ENCODE results near the gene SMIM3.
"Not testable (repeated sequence)": the region's sequence is repeated elsewhere in the genome, so short reads cannot be mapped to it uniquely, and the experiment has no call there.

SMIM3 gene

DNA sequence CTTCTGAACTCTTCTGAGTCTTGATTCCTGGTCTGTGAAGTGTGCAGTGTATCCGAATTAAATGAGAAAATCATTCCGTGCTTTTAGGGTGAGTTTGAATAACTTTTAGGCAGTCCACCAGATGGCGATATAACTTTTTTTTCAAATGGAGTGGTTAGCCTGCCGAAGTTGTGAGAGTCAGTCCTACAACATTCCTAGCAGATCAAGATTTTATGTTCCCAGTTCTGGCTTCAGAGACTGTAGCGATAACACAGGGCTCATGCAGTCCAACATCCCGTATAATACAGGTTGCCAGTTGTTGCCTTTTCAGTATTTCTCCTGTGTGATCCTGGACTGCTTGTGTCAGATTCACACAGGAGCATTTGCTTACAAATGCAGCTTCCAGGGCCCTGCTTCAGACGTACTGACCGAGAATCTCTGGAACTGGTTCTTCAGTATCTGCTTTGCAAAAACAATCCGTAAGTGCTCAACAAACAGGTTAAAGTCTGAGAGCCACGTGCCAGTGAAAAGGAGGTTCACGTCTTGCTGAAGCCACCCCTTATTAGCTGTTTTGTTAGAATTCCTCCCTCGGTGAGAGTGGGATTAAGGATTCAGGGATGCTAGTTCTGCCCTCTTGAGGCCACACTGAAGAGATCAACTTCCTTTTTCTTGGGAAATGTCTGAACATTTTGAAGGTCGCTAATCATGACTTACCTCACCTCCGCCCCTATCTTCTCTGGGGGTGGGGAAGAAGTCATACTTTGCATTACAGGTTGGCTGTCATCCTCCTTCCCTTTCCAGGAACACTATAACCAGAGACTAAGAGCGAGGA is 22.8 kb downstream of the SMIM3 start:
- no peak for DNase-seq

DNA sequence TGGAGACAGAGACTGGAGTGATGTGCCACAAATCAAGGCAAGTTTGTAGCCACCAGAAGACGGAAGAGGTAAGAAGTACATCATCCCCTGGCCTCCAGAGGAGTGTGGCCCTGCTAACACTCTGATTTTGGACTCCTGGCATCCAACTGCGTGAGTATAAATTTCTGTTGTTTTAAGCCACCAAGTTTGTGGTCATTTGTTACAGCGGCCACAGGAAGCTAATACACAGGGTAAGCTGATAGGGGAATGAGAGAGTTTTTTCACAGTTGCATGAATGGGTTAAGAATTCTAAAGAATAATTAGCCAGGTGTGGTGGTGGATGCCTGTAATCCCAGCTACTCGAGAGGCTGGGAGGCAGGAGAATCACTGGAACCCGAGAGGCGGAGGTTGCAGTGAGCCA is 25.8 kb downstream of the SMIM3 start:
- DNase-seq = no peak

DNA sequence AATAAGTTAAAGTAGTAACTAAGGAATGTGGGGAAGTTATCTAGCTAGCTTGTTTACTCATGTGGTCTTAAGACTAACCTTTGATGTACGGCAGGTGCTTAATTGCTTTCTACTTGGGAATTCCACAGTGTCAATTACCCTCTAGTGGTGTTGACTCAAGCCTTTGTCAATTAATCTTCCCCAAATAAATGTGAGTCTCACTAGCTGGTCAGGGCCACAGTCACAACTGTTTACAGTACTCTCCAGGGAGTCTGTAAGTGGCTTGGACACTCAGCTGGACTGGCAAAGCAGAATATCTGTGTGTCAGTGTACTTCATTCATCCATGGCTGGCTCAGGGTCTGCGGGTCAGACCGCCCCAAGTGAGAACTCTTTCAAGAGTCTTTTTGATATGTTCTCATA is 30.8 kb downstream of the SMIM3 start:
- no peak for DNase-seq

DNA sequence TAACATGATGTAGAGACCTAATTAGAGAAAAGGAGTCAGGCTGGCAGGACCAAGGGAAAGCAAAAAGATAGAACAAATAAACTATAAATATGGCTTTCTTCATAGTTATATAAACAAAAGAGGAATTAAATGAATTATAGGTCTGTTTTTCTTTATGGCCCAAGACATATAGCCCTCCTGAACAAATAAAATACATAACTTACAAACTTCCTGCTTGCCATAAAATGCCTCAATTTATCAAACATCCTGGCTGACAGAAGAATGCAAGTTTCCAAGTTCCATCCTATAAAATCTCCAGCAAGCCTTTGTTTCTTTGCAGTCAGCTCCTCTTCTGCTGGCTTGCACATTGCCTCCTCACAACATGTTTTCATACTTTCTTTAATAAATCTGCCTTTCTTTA is 36.5 kb downstream of the SMIM3 start:
- DNase-seq = no peak

DNA sequence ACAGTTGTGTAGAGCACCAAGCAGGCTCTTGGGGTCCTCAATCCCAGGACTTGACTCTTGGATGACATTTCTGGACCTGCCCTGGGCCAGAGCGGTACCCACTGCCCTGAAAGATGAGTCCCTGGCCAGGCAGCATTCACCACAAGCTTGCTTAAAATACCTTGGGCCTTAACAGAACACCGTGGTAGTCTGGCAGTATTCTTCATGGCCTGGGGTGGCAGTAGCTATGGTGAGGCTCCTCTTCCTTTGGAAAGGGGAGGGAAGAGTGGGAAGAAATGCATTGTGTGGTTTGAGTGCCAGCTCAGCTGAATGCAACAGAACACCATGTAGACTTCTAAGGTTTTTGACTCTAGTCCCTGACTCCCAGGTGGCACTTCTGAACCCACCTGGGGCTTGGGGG is 38.4 kb downstream of the SMIM3 start:
- DNase-seq = no peak

DNA sequence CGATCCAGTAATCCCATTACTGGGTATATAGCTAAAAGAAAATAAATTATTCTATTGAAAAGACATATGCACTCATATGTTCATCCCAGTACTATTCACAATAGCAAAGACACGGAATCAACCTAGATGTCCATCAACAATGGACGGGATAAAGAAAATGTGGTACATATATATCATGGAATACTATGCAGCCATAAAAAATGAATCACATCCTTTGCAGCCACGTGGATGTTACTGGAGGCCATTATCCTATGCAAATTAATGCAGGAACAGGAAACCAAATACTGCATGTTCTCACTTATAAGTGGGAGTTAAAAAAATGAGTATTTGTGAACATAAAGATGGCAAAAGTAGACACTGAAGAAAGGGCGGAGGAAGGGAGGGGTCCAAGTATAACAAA is 51.2 kb downstream of the SMIM3 start:
- no peak for DNase-seq

DNA sequence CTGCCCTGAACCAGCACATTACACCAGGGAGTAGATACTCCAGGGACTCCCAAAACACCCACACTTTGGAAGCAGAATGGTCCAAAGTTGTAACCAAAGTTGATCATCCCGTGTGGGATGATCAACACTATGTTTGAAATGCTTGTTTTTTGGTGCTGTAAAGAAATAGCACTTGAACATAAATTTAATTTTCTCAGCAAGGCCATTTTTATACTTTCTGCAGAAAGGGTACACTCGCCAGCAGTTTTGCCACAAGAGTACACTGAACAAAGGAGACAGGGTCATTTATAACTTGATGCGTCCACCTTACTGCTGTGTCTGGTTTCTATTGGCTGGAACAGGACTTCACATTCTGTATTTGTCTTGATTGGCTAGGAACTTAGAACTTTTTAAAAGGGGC is 53.3 kb downstream of the SMIM3 start:
- not testable (repeated sequence) for DNase-seq

DNA sequence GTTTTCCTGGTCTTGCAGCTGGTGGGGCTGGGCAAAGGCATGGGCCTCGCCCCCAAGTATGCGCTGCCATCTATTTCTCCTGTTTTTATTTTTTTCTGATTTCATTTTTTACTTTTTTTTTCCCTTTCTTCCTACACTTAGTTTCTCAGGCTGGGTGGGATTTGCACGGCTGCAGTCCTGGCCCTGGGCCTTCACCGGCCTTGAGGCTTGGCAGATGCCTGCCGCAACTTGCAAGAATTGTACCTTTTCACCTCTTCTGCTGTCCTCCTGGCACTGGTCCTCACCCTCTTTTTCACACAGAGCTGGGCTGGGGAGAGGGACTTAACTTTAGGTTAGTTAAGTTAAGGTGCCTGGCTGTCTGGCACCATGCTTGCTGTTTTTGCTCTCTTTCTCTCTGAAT is 57.5 kb downstream of the SMIM3 start:
- no peak for DNase-seq

DNA sequence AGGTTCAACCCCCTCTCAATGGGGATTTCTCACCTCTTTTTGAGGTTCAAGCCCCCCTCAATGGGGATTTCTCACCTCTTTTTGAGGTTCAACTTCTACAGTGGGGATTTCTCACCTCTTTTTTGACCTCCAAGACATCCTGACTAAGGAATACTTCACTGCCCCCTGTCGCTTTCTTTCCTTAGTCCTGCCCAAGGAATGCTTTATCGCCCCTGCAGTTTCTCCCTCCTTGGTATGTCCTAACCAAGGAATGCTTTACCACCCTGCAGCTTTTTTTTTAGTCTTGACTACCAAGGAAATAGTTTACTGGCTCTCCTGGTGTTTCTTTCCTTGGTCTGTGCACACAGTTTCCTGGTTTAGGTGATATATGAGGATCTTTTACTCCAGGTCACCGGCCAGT is 58.1 kb downstream of the SMIM3 start:
- no peak for DNase-seq

DNA sequence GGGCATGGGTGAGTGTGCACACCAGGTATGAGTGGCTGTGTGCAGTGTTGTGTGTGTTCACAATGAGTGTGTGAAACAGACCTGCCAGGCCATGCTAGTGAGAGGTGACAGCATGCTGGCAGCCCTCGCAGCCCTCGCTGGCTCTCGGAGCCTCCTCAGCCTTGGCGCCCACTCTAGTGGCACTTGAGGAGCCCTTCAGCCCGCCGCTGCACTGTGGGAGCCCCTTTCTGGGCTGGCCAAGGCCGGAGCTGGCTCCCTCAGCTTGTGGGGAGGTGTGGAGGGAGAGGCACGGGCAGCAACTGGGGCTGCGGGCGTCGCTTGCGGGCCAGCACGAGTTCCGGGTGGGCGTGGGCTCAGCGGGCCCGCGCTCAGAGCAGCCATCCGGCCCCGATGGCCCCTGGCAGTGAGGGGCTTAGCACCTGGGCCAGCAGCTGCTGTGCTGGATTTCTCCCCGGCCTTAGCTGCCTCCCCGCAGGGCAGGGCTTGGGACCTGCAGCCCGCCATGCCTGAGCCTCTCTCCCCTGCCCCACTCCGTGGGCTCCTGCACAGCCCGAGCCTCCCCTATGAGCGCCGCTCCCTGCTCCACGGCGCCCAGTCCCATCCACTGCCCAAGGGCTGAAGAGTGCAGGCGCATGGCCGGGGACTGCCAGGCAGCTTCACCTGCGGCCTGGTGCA is 66.8 kb downstream of the SMIM3 start:
- DNase-seq = not testable (repeated sequence)

DNA sequence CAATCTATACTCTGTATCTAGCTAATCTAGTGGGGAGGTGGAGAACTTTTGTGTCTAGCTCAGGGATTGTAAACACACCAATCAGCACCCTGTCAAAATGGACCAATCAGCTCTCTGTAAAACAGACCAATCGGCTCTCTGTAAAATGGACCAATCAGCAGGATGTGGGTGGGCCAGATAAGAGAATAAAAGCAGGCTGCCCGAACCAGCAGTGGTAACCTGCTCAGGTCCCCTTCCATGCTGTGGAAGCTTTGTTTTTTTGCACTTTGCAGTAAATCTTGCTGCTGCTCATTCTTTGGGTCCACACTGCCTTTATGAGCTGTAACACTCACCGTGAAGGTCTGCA is 67.7 kb downstream of the SMIM3 start, which contains the start of gene IRGM:
IRGM (plus strand) TSS at position 214 of the 346 bp plus-strand sequence. CDS start 1,603 bp downstream, outside the sequence.
- not testable (repeated sequence) for DNase-seq
